ENCODE data around the gene KYNU. TPM values are rescaled to one million over a fixed set of nuclear protein-coding genes. Genes with fewer than 3 reads are reported as not detected.

The KYNU gene
- total RNA-seq, 1 experiment from 2014 or later, result not detected

DNA sequence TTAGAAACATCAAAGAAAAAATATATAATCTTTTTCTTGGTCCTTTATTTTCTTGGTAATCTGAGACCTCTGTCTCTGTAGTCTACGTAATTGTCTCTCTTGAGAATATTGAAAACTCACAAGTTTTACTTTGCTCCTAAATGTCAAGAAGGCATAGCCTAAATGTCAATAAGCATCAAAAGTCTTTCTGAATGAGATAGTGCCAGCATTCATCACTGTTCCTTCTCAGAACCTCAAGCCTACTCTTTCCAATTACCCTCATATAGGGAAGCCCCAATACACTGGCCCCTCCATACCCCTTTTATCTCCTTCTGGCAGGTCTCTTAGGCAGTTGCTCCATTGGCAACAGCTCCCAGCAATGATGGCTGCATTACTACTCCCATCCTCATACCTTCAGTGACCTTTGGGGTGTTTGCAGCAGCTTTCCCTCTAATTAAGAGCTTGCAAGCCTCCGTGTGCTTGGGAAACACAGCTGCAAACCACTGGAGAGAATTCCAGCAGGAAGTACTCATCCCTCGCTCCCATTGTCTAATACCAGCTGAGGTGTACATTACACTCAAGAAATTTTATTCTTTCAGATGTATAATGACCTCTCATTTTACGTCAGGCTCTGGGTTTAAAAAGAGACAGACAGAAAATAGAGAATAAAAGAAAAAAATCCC, 95.8 kb downstream of the KYNU start:
- DNase-seq (ENCODE audit: low read depth in 1 of 2, low spot score in 2 of 2), result no peak
- no peak overlapping the region for H3K27ac ChIP-seq
- H3K36me3 ChIP-seq, result no peaks in the 10 kb centered on the region
- H3K27me3 ChIP-seq (replicated peaks), result no peaks in the 10 kb centered on the region
- no peak overlapping the region for H3K4me3 ChIP-seq
- H3K4me1 ChIP-seq (replicated peaks), result peaks cover 12% of the 10 kb centered on the region
- H3K9me3 ChIP-seq (replicated peaks), result no peaks in the 10 kb centered on the region

DNA sequence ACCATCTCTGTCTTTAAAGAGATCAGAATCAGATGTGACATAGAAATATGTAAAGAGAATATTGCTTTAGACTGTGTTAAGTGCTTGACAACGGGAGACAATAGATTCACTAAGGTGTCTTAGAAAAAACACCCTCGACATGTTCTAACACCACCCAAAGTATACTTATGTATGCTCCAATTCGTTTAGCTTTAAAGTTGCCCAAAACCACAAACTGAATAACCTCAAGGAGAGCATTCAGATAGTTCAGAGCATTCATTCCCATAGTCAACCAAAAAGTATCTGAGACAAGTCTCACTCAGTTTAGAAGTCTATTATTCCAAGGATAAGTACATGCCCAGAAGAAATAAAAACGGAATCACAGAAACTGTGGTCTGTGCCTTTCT, 96.4 kb downstream of the KYNU start:
- DNase-seq (ENCODE audit: low read depth in 1 of 2, low spot score in 2 of 2), result no peak
- Histone ChIP-seq H3K4me1 (replicated peaks) (peaks cover 12% of the 10 kb centered on the region), H3K27me3 (replicated peaks) (no peaks in the 10 kb centered on the region), H3K9me3 (replicated peaks) (no peaks in the 10 kb centered on the region), H3K36me3 (no peaks in the 10 kb centered on the region), H3K4me3 (no peak overlapping the region), H3K27ac (no peak overlapping the region)

DNA sequence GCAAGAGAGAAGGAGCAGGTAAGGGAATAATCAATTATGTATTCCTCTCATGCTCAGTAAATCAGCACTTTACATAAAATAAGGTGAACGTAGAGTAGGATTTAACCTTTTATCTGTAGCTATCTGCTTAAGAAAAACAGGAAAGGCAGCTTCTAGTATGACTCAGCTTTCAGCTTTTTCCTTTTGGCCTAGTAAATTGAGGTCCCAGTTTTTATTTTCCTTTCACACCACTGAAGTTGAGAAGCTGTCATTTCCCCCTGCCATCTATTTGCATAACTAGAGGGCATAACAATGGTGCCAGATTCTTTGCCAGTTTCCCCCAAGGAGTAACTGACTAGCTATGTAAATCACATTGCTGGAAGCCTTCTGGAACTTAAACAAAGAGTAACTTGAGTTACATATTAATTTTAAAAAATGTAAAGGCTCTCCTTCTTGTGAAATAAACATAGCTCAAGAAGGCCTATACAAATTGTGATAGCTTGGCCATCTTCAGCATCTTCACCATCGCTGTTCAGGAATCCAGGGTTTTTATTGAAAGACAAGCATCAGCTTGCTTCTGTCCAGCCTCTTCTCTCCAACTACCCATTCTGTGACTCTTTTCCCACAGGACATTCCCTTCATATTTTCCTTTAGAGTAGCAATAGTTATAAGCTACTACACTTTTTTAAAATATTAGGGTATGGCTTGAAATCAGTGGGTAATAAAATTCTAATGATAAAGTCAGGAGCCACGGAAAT, 97.0 kb downstream of the KYNU start:
- H3K36me3 ChIP-seq, result no peaks in the 10 kb centered on the region
- H3K27ac ChIP-seq, result no peak overlapping the region
- H3K4me3 ChIP-seq, result no peak overlapping the region
- no peaks in the 10 kb centered on the region for H3K9me3 ChIP-seq (replicated peaks)
- peak in 1 of 2 experiments; percentile 2 for DNase-seq (ENCODE audit: low read depth in 1 of 2, low spot score in 2 of 2)
- no peaks in the 10 kb centered on the region for H3K27me3 ChIP-seq (replicated peaks)
- peaks cover 12% of the 10 kb centered on the region for H3K4me1 ChIP-seq (replicated peaks)

DNA sequence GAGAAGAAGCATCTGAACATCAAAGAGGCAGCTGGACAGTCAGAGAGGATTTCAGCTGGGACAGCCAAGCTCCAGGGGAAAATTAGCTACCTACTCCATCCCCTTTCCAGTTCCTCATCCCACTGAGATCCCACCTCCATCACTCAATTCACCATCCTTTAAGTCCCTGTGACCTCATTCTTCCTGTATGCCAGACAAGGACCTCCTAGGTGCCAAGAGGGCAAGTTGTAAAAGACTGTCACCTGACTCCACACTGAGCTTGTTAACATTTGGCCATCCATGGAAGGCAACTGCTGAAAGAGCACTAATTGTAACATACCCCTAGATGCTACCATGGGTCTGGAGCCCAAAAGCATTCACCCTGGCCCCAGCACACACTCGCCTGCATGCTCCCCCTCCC, 97.8 kb downstream of the KYNU start:
- H3K27me3 ChIP-seq (replicated peaks), result no peaks in the 10 kb centered on the region
- no peaks in the 10 kb centered on the region for H3K9me3 ChIP-seq (replicated peaks)
- H3K4me3 ChIP-seq, result no peak overlapping the region
- no peak for DNase-seq (ENCODE audit: low read depth in 1 of 2, low spot score in 2 of 2)
- no peak overlapping the region for H3K27ac ChIP-seq
- peaks cover 12% of the 10 kb centered on the region for H3K4me1 ChIP-seq (replicated peaks)
- no peaks in the 10 kb centered on the region for H3K36me3 ChIP-seq

DNA sequence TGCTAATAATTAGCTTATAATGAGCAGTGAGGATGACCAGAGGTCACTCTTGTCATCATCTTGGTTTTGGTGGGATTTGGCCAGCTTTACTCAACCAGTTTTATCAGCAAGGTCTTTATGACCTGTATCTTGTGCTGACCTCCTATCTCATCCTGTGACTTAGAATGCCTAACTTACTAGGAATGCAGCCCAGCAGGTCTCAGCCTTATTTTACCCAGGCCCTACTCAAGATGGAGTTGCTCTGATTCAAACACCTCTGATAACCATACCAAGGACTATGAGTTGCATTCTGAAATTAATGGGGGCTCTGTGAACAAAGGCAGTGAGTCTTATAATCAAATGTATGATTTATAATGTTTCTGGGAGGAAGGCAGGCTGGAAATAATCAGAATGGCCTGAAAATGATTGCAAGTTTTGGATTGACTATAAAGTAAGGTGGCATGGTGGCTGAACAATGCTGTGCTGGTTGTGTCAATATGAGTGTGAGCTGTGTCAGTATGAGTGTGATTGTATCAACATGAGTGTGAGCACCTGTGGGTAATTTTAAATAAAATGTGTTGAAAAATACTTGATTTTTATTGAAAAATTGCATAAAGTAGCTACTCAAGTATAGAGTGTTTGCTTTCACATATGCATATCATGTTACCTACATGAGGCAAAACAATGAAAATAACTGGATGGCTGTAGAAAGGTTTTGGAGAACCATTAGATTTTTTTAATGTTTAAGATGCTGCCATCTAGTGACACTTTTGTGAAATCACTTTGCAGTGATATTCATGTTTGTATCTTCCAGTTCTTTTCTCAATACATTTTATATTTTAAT, 103.0 kb downstream of the KYNU start:
- Histone ChIP-seq H3K4me1 (replicated peaks) (no peaks in the 10 kb centered on the region), H3K27ac (no peak overlapping the region), H3K27me3 (replicated peaks) (0 out of 2 replicates have a peak, but pooled peaks cover 4% of the 10 kb centered on the region), H3K36me3 (no peaks in the 10 kb centered on the region), H3K4me3 (no peak overlapping the region), H3K9me3 (replicated peaks) (no peaks in the 10 kb centered on the region)
- peak in 1 of 2 experiments; percentile 6 for DNase-seq (ENCODE audit: low read depth in 1 of 2, low spot score in 2 of 2)

DNA sequence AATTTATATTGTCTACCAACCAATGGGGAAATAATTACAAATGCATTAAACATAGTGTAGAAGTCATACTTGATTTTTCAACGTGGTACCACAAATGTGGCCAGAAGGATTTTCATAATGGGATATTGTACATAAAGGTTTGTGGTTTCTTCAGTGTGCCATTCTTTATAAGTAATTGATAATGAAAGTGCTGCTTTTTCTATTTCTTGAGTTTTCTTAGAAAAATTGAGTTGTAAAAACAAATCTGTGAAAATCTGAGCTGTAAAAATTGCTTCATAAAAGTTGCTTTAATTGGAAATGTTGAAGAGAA, 103.6 kb downstream of the KYNU start:
- Histone ChIP-seq H3K36me3 (no peaks in the 10 kb centered on the region), H3K4me1 (replicated peaks) (no peaks in the 10 kb centered on the region), H3K4me3 (no peak overlapping the region), H3K27ac (no peak overlapping the region), H3K27me3 (replicated peaks) (peaks cover 8% of the 10 kb centered on the region; the same call in 1 of the 2 replicates), H3K9me3 (replicated peaks) (no peaks in the 10 kb centered on the region)
- DNase-seq (ENCODE audit: low read depth in 1 of 2, low spot score in 2 of 2), result no peak

DNA sequence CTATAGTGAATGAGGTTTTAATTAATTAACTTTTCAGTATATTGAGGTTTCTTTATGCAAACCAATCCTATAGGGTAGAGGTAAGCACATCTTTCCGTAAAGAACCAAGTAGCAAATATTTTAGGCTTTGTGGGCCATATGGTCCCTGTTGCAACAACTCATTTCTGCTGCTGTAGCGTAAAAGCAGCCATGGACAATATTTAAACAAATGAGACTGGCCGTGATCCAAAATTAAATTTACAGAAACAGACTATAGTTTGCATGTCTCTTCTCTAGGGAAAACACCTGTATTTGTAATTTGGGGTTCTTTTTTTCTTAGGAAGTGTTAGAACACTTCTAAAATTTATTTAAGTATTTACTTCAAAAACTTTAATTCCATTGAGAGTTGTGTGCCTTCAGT, 104.3 kb downstream of the KYNU start:
- Histone ChIP-seq H3K27me3 (replicated peaks) (peaks cover 10% of the 10 kb centered on the region; the same call in 1 of the 2 replicates), H3K36me3 (no peaks in the 10 kb centered on the region), H3K9me3 (replicated peaks) (no peaks in the 10 kb centered on the region), H3K4me1 (replicated peaks) (no peaks in the 10 kb centered on the region), H3K4me3 (no peak overlapping the region), H3K27ac (no peak overlapping the region)
- no peak for DNase-seq (ENCODE audit: low read depth in 1 of 2, low spot score in 2 of 2)

DNA sequence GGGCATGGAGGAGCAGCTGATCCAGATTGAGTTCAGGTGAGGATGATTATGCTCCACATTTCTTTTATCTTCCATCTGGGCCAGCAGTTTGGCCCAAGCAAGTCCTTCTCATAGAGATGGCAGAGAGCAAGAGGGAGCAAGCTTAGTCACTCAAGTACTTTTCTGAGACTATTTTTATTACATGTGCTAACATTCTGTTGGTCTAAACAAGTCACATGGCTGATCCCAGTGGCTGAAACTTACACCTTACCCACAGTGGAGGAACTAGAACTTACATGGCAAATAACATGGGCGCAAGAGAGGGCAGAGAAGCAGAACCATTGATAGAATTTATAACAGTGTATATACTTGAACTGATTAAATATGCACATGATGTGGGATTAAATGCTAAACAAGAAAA, 105.7 kb downstream of the KYNU start:
- no peak for DNase-seq (ENCODE audit: low read depth in 1 of 2, low spot score in 2 of 2)
- Histone ChIP-seq H3K9me3 (replicated peaks) (no peaks in the 10 kb centered on the region), H3K27me3 (replicated peaks) (peaks cover 10% of the 10 kb centered on the region; the same call in 1 of the 2 replicates), H3K4me3 (no peak overlapping the region), H3K36me3 (no peaks in the 10 kb centered on the region), H3K4me1 (replicated peaks) (no peaks in the 10 kb centered on the region), H3K27ac (no peak overlapping the region)

DNA sequence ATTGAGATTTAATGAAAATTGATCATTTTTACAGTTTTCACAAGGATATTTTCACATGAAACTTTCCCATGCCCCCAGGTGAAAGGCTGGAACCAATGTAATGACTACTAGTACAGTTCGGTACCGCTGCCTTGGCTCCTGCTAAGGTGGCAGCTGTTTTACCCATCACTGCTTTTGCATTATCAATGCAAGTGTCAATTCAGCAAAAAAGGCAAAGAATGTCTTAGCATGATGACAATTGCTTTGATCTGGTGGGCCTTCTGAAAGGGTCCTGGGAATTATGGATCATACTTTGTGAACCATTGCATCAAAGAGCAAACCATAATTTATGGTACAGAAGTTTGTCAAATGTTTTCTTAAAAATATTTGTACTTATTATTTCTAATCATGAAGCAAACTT, 107.2 kb downstream of the KYNU start:
- DNase-seq (ENCODE audit: low read depth in 1 of 2, low spot score in 2 of 2), result no peak
- Histone ChIP-seq H3K4me3 (no peak overlapping the region), H3K9me3 (replicated peaks) (no peaks in the 10 kb centered on the region), H3K4me1 (replicated peaks) (no peaks in the 10 kb centered on the region), H3K27me3 (replicated peaks) (peaks cover 10% of the 10 kb centered on the region; the same call in 1 of the 2 replicates), H3K36me3 (no peaks in the 10 kb centered on the region), H3K27ac (no peak overlapping the region)

DNA sequence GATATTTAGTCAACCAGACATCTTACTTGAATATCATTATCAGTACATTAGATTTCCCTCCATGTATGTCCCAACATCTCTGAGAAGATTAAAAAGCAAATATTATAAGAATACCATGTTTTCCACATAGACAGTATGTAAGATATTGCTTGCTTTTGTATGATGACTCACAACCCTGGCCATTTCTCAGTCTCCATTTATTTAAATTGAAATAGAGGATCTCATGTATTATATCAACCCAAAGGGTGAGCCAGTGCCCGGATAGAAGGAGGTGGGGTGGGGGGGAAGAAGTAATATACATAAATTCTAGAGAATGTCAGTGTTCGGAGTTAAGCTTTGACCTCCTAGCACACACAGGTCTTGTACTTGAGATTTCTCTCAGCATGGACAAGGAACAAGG, 109.6 kb downstream of the KYNU start:
- H3K27ac ChIP-seq, result no peak overlapping the region
- H3K9me3 ChIP-seq (replicated peaks), result no peaks in the 10 kb centered on the region
- no peaks in the 10 kb centered on the region for H3K36me3 ChIP-seq
- H3K4me3 ChIP-seq, result no peak overlapping the region
- DNase-seq (ENCODE audit: low read depth in 1 of 2, low spot score in 2 of 2), result no peak
- H3K27me3 ChIP-seq (replicated peaks), result peaks cover 10% of the 10 kb centered on the region; the same call in 1 of the 2 replicates
- H3K4me1 ChIP-seq (replicated peaks), result no peaks in the 10 kb centered on the region

DNA sequence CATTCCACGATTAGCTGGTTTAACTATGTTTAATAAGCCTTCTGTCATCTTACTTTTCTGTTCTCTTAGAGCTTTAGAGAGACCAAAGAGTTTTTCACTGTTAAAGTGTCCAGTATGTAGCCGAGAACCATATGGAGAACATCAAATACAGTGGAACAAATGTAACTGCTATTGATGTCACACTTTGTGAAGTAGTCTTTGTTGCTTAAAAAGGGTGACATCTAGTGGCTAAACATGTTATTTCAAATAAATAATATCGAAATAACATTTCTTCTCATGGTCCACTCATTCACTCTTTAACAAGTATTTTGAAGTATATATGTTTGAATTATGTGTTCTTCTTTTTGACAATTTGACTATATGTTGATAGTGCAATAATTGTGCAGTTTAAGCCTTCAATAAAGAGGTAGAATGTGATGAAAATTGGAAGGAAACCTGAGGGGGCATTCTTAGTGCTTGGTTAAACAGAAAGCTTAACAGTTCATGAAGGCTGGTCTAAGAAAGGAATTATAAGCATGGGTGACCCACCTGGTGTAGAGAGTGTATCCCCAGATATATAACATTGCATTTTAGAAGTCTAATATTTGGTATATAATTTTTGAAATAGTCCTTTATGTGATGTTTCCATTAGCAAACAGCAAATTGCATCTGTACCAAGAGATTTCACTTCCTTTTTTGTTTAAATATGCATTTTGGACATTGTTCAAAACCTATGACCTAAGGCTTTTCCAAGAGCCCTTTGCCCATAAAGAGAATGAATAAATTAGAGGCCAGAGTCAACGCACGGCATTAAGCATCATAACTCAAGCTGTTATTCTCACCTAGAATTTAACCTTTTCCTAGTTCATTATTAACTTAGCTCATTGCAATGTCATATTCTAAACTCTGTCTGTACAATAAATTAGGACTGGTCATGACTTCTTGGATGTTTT, 112.1 kb downstream of the KYNU start:
- no peaks in the 10 kb centered on the region for H3K4me1 ChIP-seq (replicated peaks)
- H3K9me3 ChIP-seq (replicated peaks), result no peaks in the 10 kb centered on the region
- H3K4me3 ChIP-seq, result no peak overlapping the region
- H3K27me3 ChIP-seq (replicated peaks), result peaks cover 6% of the 10 kb centered on the region; the same call in 1 of the 2 replicates
- H3K27ac ChIP-seq, result no peak overlapping the region
- H3K36me3 ChIP-seq, result no peaks in the 10 kb centered on the region
- DNase-seq (ENCODE audit: low read depth in 1 of 2, low spot score in 2 of 2), result no peak

DNA sequence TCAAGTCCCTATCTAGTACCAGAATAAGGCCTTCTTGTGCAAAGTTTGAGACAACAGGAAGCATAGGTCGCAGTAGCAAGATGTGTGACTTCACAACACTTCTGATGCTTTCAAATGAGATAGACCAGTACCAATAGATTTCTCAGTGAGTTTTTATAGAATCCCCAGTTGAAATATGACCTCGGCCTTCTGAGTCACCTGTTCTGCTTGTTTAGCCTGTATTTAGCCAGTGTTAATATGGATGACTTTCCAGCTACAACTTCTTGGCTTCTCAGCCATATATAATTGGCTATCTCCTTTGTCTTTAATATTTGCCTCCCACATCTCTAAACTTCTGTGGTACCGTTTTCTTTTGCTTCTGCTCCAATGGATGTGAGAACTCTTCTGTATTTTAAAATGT, 113.8 kb downstream of the KYNU start:
- H3K36me3 ChIP-seq, result no peaks in the 10 kb centered on the region
- no peak overlapping the region for H3K27ac ChIP-seq
- DNase-seq (ENCODE audit: low read depth in 1 of 2, low spot score in 2 of 2), result no peak
- H3K27me3 ChIP-seq (replicated peaks), result no peaks in the 10 kb centered on the region
- H3K9me3 ChIP-seq (replicated peaks), result no peaks in the 10 kb centered on the region
- no peaks in the 10 kb centered on the region for H3K4me1 ChIP-seq (replicated peaks)
- no peak overlapping the region for H3K4me3 ChIP-seq

DNA sequence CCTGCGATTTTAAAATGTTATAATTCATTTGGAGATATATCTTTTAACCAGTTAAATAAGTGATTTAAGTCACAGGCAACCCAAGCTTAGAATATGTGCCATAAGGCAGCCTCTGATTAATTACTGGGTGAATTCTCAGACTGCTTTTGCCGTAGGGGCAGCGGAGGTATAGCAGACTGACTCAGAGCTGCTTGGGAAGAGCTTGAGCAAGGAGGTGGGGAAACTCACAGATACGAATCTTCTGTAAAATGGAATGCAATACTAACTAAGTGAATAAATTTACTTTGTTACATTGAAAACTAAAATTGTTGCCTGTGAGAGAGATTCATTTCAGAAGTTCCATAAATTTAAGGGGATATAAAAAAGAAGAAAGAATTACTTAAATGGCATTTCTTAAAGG, 115.4 kb downstream of the KYNU start:
- Histone ChIP-seq H3K36me3 (no peaks in the 10 kb centered on the region), H3K27me3 (replicated peaks) (no peaks in the 10 kb centered on the region)
- no peak for DNase-seq (ENCODE audit: low read depth in 1 of 2, low spot score in 2 of 2)

More for the DNA sequence above, 115.4 kb downstream of the KYNU start:
- Histone ChIP-seq H3K4me1 (replicated peaks) (no peaks in the 10 kb centered on the region), H3K9me3 (replicated peaks) (no peaks in the 10 kb centered on the region), H3K27ac (no peak overlapping the region), H3K4me3 (no peak overlapping the region)
